Parathyroid adenoma (tissue), 2 donors: ENCODE data around the gene SUPT3H.
A peak's percentile ranks its signal among the peaks of the same experiment; 100 is the strongest.

ENCODE experiments used
- H2AFZ ChIP-seq: fragments of 300-600 bp; sonication (generic); one replicate; pipeline ENCODE4 v1.7.0; 2017; ENCODE audit warnings: antibody characterized with exemption, mild to moderate bottlenecking
- H3K27ac ChIP-seq: fragments of 300-600 bp; sonication (generic); one replicate; pipeline ENCODE4 v1.7.0; 2017
- H3K27me3 ChIP-seq: fragments of 300-600 bp; sonication (generic); one replicate; pipeline ENCODE4 v1.7.0; 2017; ENCODE audit warnings: low read length; ENCODE audit not compliant: control insufficient read depth, insufficient read depth
- H3K36me3 ChIP-seq: fragments of 300-600 bp; sonication (generic); one replicate; pipeline ENCODE4 v1.7.0; 2017; ENCODE audit warnings: low read length; ENCODE audit not compliant: control insufficient read depth, insufficient read depth
- H3K4me1 ChIP-seq: fragments of 300-600 bp; sonication (generic); one replicate; pipeline ENCODE4 v1.7.0; 2017; ENCODE audit warnings: control low read depth
- H3K4me2 ChIP-seq: fragments of 300-600 bp; sonication (generic); one replicate; pipeline ENCODE4 v1.7.0; 2017; ENCODE audit warnings: low read length
- H3K4me3 ChIP-seq: fragments of 300-600 bp; sonication (generic); one replicate; pipeline ENCODE4 v1.7.0; 2017; ENCODE audit warnings: low read depth, low read length
- H3K79me2 ChIP-seq: fragments of 300-600 bp; sonication (generic); one replicate; pipeline ENCODE4 v1.7.0; 2017; ENCODE audit warnings: control low read depth
- H3K9ac ChIP-seq: fragments of 300-600 bp; sonication (generic); one replicate; pipeline ENCODE4 v1.7.0; 2017; ENCODE audit warnings: mild to moderate bottlenecking
- H3K9me3 ChIP-seq: fragments of 300-600 bp; sonication (generic); one replicate; pipeline ENCODE4 v1.7.0; 2017; ENCODE audit warnings: low read length; ENCODE audit not compliant: control insufficient read depth
- TF ChIP-seq, protein P1 (sequence below): fragments of 300-600 bp; sonication (generic); IDR thresholded peaks from one replicate; pipeline ENCODE4 v1.7.0; 2017; ENCODE audit warnings: antibody characterized with exemption, mild to moderate bottlenecking
- donor health status: primary hyperparathyroidism.

Gene SUPT3H

GRCh38 chr6:45382391-45382790 lies 4.7 kb upstream of the SUPT3H start:
- Histone ChIP-seq H3K9me3 (no peaks in the 10 kb centered on the region), H3K27me3 (no peaks in the 10 kb centered on the region), H3K27ac (no peak overlapping the region), H3K4me1 (no peaks in the 10 kb centered on the region), H2AFZ (no peak overlapping the region), H3K36me3 (no peaks in the 10 kb centered on the region), H3K79me2 (no peaks in the 10 kb centered on the region), H3K4me2 (no peak overlapping the region), H3K9ac (no peak overlapping the region), H3K4me3 (no peak overlapping the region)
- TF ChIP-seq, protein P1, sequence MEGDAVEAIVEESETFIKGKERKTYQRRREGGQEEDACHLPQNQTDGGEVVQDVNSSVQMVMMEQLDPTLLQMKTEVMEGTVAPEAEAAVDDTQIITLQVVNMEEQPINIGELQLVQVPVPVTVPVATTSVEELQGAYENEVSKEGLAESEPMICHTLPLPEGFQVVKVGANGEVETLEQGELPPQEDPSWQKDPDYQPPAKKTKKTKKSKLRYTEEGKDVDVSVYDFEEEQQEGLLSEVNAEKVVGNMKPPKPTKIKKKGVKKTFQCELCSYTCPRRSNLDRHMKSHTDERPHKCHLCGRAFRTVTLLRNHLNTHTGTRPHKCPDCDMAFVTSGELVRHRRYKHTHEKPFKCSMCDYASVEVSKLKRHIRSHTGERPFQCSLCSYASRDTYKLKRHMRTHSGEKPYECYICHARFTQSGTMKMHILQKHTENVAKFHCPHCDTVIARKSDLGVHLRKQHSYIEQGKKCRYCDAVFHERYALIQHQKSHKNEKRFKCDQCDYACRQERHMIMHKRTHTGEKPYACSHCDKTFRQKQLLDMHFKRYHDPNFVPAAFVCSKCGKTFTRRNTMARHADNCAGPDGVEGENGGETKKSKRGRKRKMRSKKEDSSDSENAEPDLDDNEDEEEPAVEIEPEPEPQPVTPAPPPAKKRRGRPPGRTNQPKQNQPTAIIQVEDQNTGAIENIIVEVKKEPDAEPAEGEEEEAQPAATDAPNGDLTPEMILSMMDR: no peak

- no peaks in the 10 kb centered on the region for H3K36me3 ChIP-seq
- no peaks in the 10 kb centered on the region for H3K27me3 ChIP-seq
- peak overlapping the region; percentile 98 for H2AFZ ChIP-seq
- no peaks in the 10 kb centered on the region for H3K4me1 ChIP-seq
- TF ChIP-seq, protein P1: no peak
- peak overlapping the region; percentile 96 for H3K4me3 ChIP-seq
- no peaks in the 10 kb centered on the region for H3K9me3 ChIP-seq
- H3K27ac ChIP-seq: peak overlapping the region; percentile 97
- no peaks in the 10 kb centered on the region for H3K79me2 ChIP-seq
- H3K4me2 ChIP-seq: peak overlapping the region; percentile 99
- H3K9ac ChIP-seq: peak overlapping the region; percentile 74
Measured at GRCh38 chr6:45378334-45378926, 696 bp upstream of the SUPT3H start.

GRCh38 chr6:45377043-45377553 lies 636 bp downstream of the SUPT3H start:
- H3K79me2 ChIP-seq: no peaks in the 10 kb centered on the region
- H3K4me2 ChIP-seq: peak overlapping the region; percentile 99

GRCh38 chr6:45376310-45377042 lies 1.3 kb downstream of the SUPT3H start:
- Histone ChIP-seq H3K4me1 (no peaks in the 10 kb centered on the region), H3K27me3 (no peaks in the 10 kb centered on the region), H3K9ac (peak overlapping the region; percentile 88), H3K27ac (peak overlapping the region; percentile 97), H3K79me2 (no peaks in the 10 kb centered on the region), H3K4me2 (peak overlapping the region; percentile 99), H2AFZ (peak overlapping the region; percentile 98), H3K4me3 (peak overlapping the region; percentile 96), H3K9me3 (no peaks in the 10 kb centered on the region), H3K36me3 (no peaks in the 10 kb centered on the region)
- TF ChIP-seq, protein P1: no peak

More at GRCh38 chr6:45377043-45377553, 636 bp downstream of the SUPT3H start:
- Histone ChIP-seq H3K27ac (peak overlapping the region; percentile 97), H3K9ac (peak overlapping the region; percentile 88), H3K4me3 (peak overlapping the region; percentile 96), H3K9me3 (no peaks in the 10 kb centered on the region), H3K4me1 (no peaks in the 10 kb centered on the region), H2AFZ (peak overlapping the region; percentile 98), H3K36me3 (no peaks in the 10 kb centered on the region), H3K27me3 (no peaks in the 10 kb centered on the region)
- TF ChIP-seq, protein P1: no peak
